GM13977 (cell line): ENCODE measurements around the gene SYVN1.

Experiments
- DNase-seq: peaks from one replicate; pipeline ENCODE4 v3.0.0; 2012; ENCODE audit warnings: low spot score
- CTCF ChIP-seq: IDR thresholded peaks from 2 replicates; pipeline ENCODE4 v1.5.1; 2012; ENCODE audit warnings: mild to moderate bottlenecking, control low read depth; ENCODE audit not compliant: insufficient read depth; ENCODE audit errors: extremely low read depth, missing control alignments
- in situ Hi-C: fragments of 300-500 bp; cut with MboI; formaldehyde crosslinking; loops from one replicate; pipeline ENCODE4 v1.12.0; 2022; ENCODE audit warnings: low sequenced_read_pairs, low pct_unique_long_range_greater_than_20kb, mixed read lengths, inconsistent platforms; ENCODE audit not compliant: unreplicated experiment

The SYVN1 gene

GRCh38 chr11:65110354-65110861, 23.9 kb downstream of the SYVN1 start:
- peak; percentile 92 for TF ChIP-seq CTCF
- in situ Hi-C loops: no loop called here
- DNase-seq: peak; percentile 94

GRCh38 chr11:65109231-65110198, 24.8 kb downstream of the SYVN1 start:
- TF ChIP-seq CTCF: no peak
- DNase-seq: no peak
- in situ Hi-C loops: no loop called here

GRCh38 chr11:65108469-65109123, 25.7 kb downstream of the SYVN1 start:
- no peak for TF ChIP-seq CTCF
- no peak for DNase-seq
- in situ Hi-C loops: no loop called here

GRCh38 chr11:65107751-65108468, 26.4 kb downstream of the SYVN1 start:
- no peak for TF ChIP-seq CTCF
- in situ Hi-C loops: no loop called here
- DNase-seq: no peak

- TF ChIP-seq CTCF: no peak
- DNase-seq: no peak
- in situ Hi-C loops: no loop called here
Measured at GRCh38 chr11:65107078-65107477, 27.2 kb downstream of the SYVN1 start.

- DNase-seq: no peak
- in situ Hi-C loops: no loop called here
- no peak for TF ChIP-seq CTCF
Measured at GRCh38 chr11:65104628-65105027, 29.7 kb downstream of the SYVN1 start.
